ENCODE measurements around the gene NTNG1. TPM values are rescaled to one million over a fixed set of nuclear protein-coding genes. Genes with fewer than 3 reads are reported as not detected.

NTNG1 gene
- total and polyA plus RNA-seq, 12 donors, result 0.06 TPM; not detected in 11

DNA sequence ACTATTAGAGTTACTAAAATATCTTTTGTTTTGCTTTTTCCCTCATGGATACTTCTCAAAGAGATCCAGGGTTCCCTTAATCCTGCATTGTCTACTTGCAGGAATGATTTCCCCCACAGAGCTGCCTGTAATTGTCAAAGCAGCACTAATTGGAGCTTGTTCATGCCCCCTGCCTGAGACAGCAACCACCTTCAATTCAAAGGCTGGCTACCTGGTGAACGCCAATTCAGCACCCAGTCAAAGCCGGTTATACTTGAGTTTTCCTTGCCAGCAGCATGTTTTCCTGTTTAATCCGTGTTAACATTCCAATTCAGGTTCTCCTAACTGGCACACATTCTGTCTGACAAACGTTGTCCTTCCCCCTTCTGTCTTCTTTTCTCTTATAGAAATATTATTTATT lies 382.9 kb downstream of the NTNG1 start:
- no peaks in the 10 kb centered on the region for H3K4me1 ChIP-seq
- TF ChIP-seq, protein P1, sequence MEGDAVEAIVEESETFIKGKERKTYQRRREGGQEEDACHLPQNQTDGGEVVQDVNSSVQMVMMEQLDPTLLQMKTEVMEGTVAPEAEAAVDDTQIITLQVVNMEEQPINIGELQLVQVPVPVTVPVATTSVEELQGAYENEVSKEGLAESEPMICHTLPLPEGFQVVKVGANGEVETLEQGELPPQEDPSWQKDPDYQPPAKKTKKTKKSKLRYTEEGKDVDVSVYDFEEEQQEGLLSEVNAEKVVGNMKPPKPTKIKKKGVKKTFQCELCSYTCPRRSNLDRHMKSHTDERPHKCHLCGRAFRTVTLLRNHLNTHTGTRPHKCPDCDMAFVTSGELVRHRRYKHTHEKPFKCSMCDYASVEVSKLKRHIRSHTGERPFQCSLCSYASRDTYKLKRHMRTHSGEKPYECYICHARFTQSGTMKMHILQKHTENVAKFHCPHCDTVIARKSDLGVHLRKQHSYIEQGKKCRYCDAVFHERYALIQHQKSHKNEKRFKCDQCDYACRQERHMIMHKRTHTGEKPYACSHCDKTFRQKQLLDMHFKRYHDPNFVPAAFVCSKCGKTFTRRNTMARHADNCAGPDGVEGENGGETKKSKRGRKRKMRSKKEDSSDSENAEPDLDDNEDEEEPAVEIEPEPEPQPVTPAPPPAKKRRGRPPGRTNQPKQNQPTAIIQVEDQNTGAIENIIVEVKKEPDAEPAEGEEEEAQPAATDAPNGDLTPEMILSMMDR (IDR thresholded peaks at IDR 0.05), result no peak
- ATAC-seq, result no peak
- intact Hi-C loops (cut with DNase I), result loop anchor here in 2 of 10 donors (10.0 kb wide), 2 partner anchors 239 to 249 kb away; no protein-coding TSS in a partner anchor
- DNase-seq, result no peak
- no peak overlapping the region for H3K4me3 ChIP-seq
- peaks cover 0 to 7% (median 0%) of the 10 kb centered on the region in 7 donors for H3K27me3 ChIP-seq
- H3K9me3 ChIP-seq, result no peaks in the 10 kb centered on the region
- H3K36me3 ChIP-seq, result no peaks in the 10 kb centered on the region
- WGBS, 2 donors, result 52 to 53% methylated on average over 4 of the region's 4 CpGs
- H3K27ac ChIP-seq, result no peak overlapping the region

DNA sequence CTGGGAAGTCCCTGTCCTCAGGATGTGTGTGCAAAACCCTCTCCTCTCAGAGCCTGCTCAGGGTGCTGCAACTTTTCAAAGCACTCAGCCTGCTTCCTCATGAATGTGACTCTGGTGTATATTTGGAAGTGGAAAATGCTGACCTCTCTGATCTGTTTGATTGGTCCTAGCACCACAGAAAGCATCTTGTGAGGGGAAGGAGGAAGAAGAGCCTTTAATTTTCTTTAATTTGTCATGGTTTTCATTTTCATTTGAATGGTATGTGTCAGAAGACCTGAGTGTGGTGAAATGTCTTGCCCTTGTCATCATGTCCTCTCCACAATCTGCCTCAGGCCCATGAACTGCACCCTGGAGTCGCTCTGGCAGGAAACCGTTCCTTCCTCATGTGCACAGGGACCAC lies 383.5 kb downstream of the NTNG1 start:
- DNase-seq, result no peak
- TF ChIP-seq, protein P1 (IDR thresholded peaks at IDR 0.05), result no peak
- Histone ChIP-seq H3K36me3 (no peaks in the 10 kb centered on the region), H3K9me3 (no peaks in the 10 kb centered on the region), H3K4me1 (no peaks in the 10 kb centered on the region), H3K27ac (no peak overlapping the region), H3K27me3 (peaks cover 0 to 8% (median 0%) of the 10 kb centered on the region in 7 donors), H3K4me3 (no peak overlapping the region)
- intact Hi-C loops (cut with DNase I), result loop anchor here in 2 of 10 donors (10.0 kb wide), 2 partner anchors 240 to 250 kb away; no protein-coding TSS in a partner anchor
- WGBS, 2 donors, result 55 to 57% methylated on average over 2 of the region's 2 CpGs
- no peak for ATAC-seq

DNA sequence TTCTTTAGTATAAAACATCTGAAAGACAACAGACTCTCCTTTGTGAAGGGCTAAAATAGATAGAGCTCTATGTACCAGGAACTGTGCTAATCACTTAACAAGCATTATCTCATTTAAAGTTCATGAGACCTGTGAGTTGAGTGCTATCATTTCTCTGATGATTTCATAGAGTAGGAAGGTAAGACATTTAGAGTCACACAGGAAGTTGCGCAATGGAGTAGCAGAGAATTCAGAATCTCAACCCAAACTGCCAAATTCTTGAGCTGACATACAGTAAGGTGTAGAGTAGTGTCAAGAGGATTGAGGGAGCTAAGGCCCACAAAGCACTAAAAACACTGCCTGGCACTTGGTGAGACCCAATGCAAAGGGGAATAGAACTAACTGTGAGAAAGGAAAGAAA lies 384.3 kb downstream of the NTNG1 start:
- intact Hi-C loops (cut with DNase I), result loop anchor here in 2 of 10 donors (10.0 kb wide), 2 partner anchors 240 to 250 kb away; no protein-coding TSS in a partner anchor
- no peaks in the 10 kb centered on the region for H3K9me3 ChIP-seq
- H3K27me3 ChIP-seq, result peaks cover 0 to 8% (median 0%) of the 10 kb centered on the region in 7 donors
- no peak overlapping the region for H3K4me3 ChIP-seq
- H3K36me3 ChIP-seq, result no peaks in the 10 kb centered on the region
- no peak for ATAC-seq
- H3K27ac ChIP-seq, result no peak overlapping the region
- no peaks in the 10 kb centered on the region for H3K4me1 ChIP-seq
- no peak for DNase-seq
- TF ChIP-seq, protein P1 (IDR thresholded peaks at IDR 0.05), result no peak
- 92 to 94% methylated on average over 1 of the region's 1 CpG for WGBS, 2 donors

DNA sequence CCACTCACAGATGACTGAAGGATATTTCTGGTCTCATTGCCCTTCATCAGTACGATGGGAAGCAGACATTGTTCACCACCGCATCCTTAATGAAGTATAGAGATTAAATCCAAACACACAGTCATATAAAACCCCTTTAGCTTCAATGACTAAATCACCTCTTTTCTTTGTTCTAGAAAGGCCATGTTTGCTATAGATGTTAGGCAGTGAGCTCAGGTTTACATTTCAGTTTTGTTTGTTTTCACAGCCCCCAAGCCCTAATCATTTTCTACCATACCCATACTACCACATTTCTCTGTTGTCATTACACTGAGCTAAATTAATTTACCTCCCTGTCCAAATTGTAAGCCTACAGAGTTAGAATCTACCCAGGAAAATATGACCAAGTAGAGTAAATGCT lies 385.1 kb downstream of the NTNG1 start:
- DNase-seq (no peak), ATAC-seq (no peak)
- TF ChIP-seq, protein P1 (IDR thresholded peaks at IDR 0.05), result no peak
- Histone ChIP-seq H3K27me3 (peaks cover 0 to 13% (median 0%) of the 10 kb centered on the region in 7 donors), H3K9me3 (no peaks in the 10 kb centered on the region), H3K4me3 (no peak overlapping the region), H3K4me1 (no peaks in the 10 kb centered on the region), H3K36me3 (no peaks in the 10 kb centered on the region), H3K27ac (no peak overlapping the region)
- 84 to 96% methylated on average over 2 of the region's 2 CpGs for WGBS, 2 donors
- intact Hi-C loops (cut with DNase I), result loop anchor here in 2 of 10 donors (10.0 kb wide), 2 partner anchors 241 to 251 kb away; no protein-coding TSS in a partner anchor
